ENCODE results near the gene ZNFX1.

DNA sequence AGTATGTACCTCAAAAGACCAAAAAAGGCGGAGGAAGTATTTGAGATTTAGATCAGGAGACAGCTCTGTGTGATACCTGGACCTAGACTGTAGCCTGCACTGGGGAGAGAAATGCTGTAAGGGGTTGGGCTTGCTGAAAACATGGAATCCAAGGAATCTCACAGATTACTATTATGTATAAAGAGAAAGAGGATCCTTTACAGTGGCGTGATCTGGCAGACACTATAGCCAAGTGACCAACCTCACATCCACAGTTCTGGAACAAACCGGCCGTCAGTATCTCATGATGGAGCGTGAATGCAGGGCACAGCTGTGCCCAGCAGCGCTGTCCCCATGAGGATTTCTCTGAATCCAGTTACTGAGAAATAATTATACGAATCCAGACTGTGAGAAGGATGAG, 46.4 kb downstream of the ZNFX1 start:
- TF ChIP-seq, protein P1, sequence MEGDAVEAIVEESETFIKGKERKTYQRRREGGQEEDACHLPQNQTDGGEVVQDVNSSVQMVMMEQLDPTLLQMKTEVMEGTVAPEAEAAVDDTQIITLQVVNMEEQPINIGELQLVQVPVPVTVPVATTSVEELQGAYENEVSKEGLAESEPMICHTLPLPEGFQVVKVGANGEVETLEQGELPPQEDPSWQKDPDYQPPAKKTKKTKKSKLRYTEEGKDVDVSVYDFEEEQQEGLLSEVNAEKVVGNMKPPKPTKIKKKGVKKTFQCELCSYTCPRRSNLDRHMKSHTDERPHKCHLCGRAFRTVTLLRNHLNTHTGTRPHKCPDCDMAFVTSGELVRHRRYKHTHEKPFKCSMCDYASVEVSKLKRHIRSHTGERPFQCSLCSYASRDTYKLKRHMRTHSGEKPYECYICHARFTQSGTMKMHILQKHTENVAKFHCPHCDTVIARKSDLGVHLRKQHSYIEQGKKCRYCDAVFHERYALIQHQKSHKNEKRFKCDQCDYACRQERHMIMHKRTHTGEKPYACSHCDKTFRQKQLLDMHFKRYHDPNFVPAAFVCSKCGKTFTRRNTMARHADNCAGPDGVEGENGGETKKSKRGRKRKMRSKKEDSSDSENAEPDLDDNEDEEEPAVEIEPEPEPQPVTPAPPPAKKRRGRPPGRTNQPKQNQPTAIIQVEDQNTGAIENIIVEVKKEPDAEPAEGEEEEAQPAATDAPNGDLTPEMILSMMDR (IDR thresholded peaks at IDR 0.05) = no peak
- TF ChIP-seq POLR2A (IDR thresholded peaks at IDR 0.05) = no peak

Data from body of pancreas (tissue), 4 donors.